ENCODE measurements around the gene PSMB5. TPM values are rescaled to one million over a fixed set of nuclear protein-coding genes. Genes with fewer than 3 reads are reported as not detected.

PSMB5 gene
- total and polyA plus RNA-seq, 2 of the 13 experiments (the other 11 are each of a cell fraction or from before 2014, with no cell fraction given) = 705 to 871 TPM

DNA sequence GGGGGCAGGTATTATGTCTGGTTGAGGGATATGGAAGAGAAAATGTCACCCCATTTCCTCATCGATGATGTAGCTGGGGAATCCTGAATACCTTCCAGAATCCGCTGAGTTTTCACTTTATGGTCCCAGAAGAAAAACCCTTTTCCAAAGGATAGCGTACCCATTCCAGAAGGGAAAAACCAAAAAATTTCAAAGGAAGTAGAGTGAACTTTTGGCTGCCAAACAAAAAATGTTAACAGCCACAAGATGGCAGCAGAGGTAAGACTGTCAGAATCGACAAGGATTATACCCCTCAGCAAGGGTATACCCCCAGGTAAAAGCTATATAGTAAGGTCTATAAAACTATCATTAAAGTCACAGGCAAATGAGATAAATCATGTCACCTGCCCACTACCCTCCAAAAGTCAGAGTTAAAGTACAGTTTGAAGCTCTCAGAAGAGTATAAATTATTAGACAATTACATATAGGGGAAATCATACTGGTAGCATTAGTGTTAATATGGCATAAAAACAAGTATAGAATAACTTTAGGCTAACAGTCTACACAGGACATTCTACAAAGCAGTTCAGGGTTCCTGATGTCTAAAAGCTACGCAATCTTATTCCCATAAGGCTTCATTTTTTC is 42.2 kb upstream of the PSMB5 start (continued):
- TF ChIP-seq, protein P1, sequence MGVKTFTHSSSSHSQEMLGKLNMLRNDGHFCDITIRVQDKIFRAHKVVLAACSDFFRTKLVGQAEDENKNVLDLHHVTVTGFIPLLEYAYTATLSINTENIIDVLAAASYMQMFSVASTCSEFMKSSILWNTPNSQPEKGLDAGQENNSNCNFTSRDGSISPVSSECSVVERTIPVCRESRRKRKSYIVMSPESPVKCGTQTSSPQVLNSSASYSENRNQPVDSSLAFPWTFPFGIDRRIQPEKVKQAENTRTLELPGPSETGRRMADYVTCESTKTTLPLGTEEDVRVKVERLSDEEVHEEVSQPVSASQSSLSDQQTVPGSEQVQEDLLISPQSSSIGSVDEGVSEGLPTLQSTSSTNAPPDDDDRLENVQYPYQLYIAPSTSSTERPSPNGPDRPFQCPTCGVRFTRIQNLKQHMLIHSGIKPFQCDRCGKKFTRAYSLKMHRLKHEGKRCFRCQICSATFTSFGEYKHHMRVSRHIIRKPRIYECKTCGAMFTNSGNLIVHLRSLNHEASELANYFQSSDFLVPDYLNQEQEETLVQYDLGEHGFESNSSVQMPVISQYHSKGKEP (CRISPR knock-in tag; IDR thresholded peaks at IDR 0.05) = no peak
- no peak for TF ChIP-seq ZNF766 (CRISPR knock-in tag; IDR thresholded peaks at IDR 0.05; ENCODE audit: borderline replicate concordance)
- peak; percentile 53 for TF ChIP-seq XRCC5 (optimal IDR thresholded peaks at IDR 0.05; ENCODE audit: low read length)
- TF ChIP-seq, protein P2, sequence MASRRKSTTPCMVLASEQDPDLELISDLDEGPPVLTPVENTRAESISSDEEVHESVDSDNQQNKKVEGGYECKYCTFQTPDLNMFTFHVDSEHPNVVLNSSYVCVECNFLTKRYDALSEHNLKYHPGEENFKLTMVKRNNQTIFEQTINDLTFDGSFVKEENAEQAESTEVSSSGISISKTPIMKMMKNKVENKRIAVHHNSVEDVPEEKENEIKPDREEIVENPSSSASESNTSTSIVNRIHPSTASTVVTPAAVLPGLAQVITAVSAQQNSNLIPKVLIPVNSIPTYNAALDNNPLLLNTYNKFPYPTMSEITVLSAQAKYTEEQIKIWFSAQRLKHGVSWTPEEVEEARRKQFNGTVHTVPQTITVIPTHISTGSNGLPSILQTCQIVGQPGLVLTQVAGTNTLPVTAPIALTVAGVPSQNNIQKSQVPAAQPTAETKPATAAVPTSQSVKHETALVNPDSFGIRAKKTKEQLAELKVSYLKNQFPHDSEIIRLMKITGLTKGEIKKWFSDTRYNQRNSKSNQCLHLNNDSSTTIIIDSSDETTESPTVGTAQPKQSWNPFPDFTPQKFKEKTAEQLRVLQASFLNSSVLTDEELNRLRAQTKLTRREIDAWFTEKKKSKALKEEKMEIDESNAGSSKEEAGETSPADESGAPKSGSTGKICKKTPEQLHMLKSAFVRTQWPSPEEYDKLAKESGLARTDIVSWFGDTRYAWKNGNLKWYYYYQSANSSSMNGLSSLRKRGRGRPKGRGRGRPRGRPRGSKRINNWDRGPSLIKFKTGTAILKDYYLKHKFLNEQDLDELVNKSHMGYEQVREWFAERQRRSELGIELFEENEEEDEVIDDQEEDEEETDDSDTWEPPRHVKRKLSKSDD (CRISPR knock-in tag; IDR thresholded peaks at IDR 0.05; ENCODE audit: low read depth) = no peak
- peak; percentile 63 for TF ChIP-seq SMC3 (IDR thresholded peaks at IDR 0.05; ENCODE audit: low read length)
- no peak for TF ChIP-seq MTF1 (CRISPR knock-in tag; IDR thresholded peaks at IDR 0.05)
- no peak for TF ChIP-seq KLF6 (CRISPR knock-in tag; IDR thresholded peaks at IDR 0.05)
- no peak for TF ChIP-seq ISL2 (CRISPR knock-in tag; IDR thresholded peaks at IDR 0.05)
- peak; percentile 28; the same call in 1 of the 2 replicates for TF ChIP-seq NR2C2 (CRISPR knock-in tag; IDR thresholded peaks at IDR 0.05; ENCODE audit: borderline replicate concordance)
- TF ChIP-seq JARID2 (CRISPR knock-in tag; IDR thresholded peaks at IDR 0.05; ENCODE audit: insufficient replicate concordance) = no peak
- no peak for TF ChIP-seq ZSCAN20 (CRISPR knock-in tag; IDR thresholded peaks at IDR 0.05; ENCODE audit: borderline replicate concordance)
- no peak for TF ChIP-seq NCOA5 (CRISPR knock-in tag; IDR thresholded peaks at IDR 0.05)
- no peak for TF ChIP-seq ZNF761 (CRISPR knock-in tag; conservative IDR thresholded peaks at IDR 0.05)
- TF ChIP-seq, protein P3, sequence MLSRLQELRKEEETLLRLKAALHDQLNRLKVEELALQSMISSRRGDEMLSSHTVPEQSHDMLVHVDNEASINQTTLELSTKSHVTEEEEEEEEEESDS (CRISPR knock-in tag; IDR thresholded peaks at IDR 0.05; ENCODE audit: borderline replicate concordance) = 0 out of 2 replicates have a peak, but pooled peaks have one; percentile 49
- no peak for TF ChIP-seq BRCA1 (CRISPR knock-in tag; IDR thresholded peaks at IDR 0.05)
- no peak for TF ChIP-seq ASH2L (IDR thresholded peaks at IDR 0.05; ENCODE audit: insufficient read length, low read depth, low read length)
- TF ChIP-seq, protein P4, sequence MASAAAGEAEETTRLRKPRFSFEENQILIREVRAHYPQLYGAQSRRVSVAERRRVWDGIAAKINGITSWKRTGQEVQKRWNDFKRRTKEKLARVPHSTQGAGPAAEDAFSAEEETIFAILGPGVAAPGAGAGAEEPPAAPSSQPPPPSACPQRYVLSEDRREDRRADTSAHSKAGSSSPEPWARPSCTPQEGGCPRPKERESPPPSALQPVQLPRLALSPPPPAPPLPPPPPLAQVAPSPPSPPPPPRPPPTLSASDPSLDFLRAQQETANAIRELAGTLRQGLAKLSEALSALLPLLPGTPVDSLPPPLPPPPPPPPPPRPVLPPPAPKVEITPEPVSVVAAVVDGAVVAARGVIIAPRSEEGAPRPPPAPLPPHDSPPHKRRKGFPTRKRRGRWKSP (CRISPR knock-in tag; IDR thresholded peaks at IDR 0.05) = no peak
- TF ChIP-seq, protein P5, sequence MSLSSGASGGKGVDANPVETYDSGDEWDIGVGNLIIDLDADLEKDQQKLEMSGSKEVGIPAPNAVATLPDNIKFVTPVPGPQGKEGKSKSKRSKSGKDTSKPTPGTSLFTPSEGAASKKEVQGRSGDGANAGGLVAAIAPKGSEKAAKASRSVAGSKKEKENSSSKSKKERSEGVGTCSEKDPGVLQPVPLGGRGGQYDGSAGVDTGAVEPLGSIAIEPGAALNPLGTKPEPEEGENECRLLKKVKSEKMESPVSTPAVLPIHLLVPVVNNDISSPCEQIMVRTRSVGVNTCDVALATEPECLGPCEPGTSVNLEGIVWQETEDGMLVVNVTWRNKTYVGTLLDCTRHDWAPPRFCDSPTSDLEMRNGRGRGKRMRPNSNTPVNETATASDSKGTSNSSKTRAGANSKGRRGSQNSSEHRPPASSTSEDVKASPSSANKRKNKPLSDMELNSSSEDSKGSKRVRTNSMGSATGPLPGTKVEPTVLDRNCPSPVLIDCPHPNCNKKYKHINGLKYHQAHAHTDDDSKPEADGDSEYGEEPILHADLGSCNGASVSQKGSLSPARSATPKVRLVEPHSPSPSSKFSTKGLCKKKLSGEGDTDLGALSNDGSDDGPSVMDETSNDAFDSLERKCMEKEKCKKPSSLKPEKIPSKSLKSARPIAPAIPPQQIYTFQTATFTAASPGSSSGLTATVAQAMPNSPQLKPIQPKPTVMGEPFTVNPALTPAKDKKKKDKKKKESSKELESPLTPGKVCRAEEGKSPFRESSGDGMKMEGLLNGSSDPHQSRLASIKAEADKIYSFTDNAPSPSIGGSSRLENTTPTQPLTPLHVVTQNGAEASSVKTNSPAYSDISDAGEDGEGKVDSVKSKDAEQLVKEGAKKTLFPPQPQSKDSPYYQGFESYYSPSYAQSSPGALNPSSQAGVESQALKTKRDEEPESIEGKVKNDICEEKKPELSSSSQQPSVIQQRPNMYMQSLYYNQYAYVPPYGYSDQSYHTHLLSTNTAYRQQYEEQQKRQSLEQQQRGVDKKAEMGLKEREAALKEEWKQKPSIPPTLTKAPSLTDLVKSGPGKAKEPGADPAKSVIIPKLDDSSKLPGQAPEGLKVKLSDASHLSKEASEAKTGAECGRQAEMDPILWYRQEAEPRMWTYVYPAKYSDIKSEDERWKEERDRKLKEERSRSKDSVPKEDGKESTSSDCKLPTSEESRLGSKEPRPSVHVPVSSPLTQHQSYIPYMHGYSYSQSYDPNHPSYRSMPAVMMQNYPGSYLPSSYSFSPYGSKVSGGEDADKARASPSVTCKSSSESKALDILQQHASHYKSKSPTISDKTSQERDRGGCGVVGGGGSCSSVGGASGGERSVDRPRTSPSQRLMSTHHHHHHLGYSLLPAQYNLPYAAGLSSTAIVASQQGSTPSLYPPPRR (CRISPR knock-in tag; IDR thresholded peaks at IDR 0.05; ENCODE audit: borderline replicate concordance) = no peak
- peak; percentile 43; the same call in 1 of the 2 replicates for TF ChIP-seq ZSCAN25 (CRISPR knock-in tag; IDR thresholded peaks at IDR 0.05)
- 0 out of 2 replicates have a peak, but pooled peaks have one; percentile 29 for TF ChIP-seq SNAPC2 (CRISPR knock-in tag; IDR thresholded peaks at IDR 0.05)
